ENCODE measurements around the gene METTL22.

METTL22 gene

DNA sequence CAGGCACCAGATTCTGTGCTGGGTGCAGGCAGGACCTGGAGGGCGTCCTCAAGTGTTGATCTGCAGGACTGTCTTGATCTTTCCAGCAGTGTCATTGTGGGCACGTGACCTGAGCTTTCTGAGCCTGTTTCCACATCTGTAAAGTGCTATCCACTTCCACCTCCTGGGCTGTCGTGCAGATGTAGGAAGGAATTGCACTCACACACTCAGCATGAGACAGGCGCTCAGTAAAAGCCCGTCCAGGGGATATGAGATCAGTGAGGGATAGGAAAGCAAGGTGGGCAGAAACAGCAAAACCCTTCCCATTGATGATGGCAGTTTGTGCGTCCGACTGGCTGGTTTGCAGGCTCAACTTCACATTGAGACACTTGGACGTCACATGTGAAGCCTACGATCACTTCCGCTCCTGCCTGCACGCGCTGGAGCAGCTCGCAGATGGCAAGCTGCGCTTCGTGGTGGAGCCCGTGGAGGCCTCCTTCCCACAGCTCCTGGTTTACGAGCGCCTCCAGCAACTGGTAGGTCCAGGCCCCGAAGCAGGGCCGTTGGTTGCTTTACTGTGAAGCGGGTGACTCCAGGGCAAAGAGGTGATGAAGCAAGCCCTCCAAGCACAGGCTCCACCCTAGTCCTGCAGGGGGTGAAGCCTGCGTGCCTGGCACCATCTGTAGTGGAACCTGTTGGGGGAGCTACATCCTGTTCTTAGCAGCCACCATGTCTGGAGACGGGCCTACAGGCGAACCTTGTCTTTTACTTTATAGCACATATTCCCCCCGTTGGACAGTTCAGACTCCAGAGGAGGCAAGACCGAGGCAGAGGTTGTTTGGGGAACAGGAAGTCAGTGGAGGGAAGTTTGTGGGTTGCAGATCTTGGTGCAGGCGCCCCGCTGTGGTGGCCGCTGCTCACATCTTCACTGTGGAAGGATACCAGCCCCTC lies 23.0 kb downstream of the METTL22 start:
- peak overlapping the region; percentile 45 for H3K27ac ChIP-seq (ENCODE audit: poor library complexity, severe bottlenecking)

DNA sequence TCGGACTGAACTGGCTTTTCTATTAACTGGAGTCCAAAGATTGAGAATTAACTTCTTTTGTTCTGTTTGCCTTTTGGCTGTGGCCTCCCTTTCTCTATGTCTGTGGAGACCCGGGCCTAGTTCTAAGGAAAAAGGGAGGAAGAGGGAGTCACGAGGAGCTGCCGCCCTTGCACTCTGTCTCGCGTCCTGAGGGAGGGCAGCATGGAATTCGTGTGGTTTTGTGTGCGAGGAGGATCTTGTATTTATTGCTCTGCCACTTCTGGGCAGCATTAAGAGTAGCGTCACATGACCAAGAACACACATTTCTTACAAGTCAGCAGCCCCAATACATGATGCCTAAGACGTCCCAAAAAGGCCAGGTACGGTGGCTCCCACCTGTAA lies 23.6 kb downstream of the METTL22 start:
- Histone ChIP-seq H3K27ac (ENCODE audit: poor library complexity, severe bottlenecking) (peak overlapping the region; percentile 45), H3K4me1 (ENCODE audit: insufficient read depth, poor library complexity, severe bottlenecking) (peaks cover 3% of the 10 kb centered on the region), H3K36me3 (ENCODE audit: low read depth) (peaks cover 70% of the 10 kb centered on the region), H3K4me3 (ENCODE audit: severe bottlenecking) (no peak overlapping the region), H3K9me3 (ENCODE audit: severe bottlenecking) (no peaks in the 10 kb centered on the region), H3K27me3 (ENCODE audit: insufficient read depth, poor library complexity, severe bottlenecking) (no peaks in the 10 kb centered on the region)
- DNase-seq (ENCODE audit: low spot score) (no peak), ATAC-seq (ENCODE audit: low read depth) (no peak)
- TF ChIP-seq, protein P1, sequence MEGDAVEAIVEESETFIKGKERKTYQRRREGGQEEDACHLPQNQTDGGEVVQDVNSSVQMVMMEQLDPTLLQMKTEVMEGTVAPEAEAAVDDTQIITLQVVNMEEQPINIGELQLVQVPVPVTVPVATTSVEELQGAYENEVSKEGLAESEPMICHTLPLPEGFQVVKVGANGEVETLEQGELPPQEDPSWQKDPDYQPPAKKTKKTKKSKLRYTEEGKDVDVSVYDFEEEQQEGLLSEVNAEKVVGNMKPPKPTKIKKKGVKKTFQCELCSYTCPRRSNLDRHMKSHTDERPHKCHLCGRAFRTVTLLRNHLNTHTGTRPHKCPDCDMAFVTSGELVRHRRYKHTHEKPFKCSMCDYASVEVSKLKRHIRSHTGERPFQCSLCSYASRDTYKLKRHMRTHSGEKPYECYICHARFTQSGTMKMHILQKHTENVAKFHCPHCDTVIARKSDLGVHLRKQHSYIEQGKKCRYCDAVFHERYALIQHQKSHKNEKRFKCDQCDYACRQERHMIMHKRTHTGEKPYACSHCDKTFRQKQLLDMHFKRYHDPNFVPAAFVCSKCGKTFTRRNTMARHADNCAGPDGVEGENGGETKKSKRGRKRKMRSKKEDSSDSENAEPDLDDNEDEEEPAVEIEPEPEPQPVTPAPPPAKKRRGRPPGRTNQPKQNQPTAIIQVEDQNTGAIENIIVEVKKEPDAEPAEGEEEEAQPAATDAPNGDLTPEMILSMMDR (IDR thresholded peaks at IDR 0.05; ENCODE audit: poor library complexity, severe bottlenecking): no peak

More for the DNA sequence above, 23.0 kb downstream of the METTL22 start:
- TF ChIP-seq, protein P1 (IDR thresholded peaks at IDR 0.05; ENCODE audit: poor library complexity, severe bottlenecking): no peak
- peaks cover 77% of the 10 kb centered on the region for H3K36me3 ChIP-seq (ENCODE audit: low read depth)
- DNase-seq (ENCODE audit: low spot score) (no peak), ATAC-seq (ENCODE audit: low read depth) (no peak)
- no peaks in the 10 kb centered on the region for H3K27me3 ChIP-seq (ENCODE audit: insufficient read depth, poor library complexity, severe bottlenecking)
- peaks cover 3% of the 10 kb centered on the region for H3K4me1 ChIP-seq (ENCODE audit: insufficient read depth, poor library complexity, severe bottlenecking)
- no peak overlapping the region for H3K4me3 ChIP-seq (ENCODE audit: severe bottlenecking)
- H3K9me3 ChIP-seq (ENCODE audit: severe bottlenecking): no peaks in the 10 kb centered on the region

DNA sequence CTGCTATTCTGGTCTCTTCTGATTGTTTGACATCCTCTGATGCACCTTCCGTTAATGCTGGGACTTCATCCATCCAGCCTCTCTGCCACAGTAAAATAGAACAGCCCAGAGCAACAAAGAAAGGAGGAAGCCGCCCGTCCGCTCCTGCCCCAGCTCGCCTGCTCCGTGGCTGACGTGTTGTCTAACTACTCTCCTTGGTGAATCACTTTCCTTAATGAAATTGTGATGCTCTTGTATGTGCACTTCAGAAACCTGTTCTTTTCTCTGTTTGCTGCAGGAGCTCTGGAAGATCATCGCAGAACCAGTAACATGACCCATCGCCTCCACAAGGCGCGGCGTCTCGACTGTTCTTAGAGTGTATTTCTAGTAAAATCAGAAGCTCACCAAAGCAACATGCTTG lies 24.3 kb downstream of the METTL22 start:
- Histone ChIP-seq H3K36me3 (ENCODE audit: low read depth) (peaks cover 69% of the 10 kb centered on the region), H3K4me1 (ENCODE audit: insufficient read depth, poor library complexity, severe bottlenecking) (peaks cover 3% of the 10 kb centered on the region), H3K27me3 (ENCODE audit: insufficient read depth, poor library complexity, severe bottlenecking) (no peaks in the 10 kb centered on the region), H3K9me3 (ENCODE audit: severe bottlenecking) (no peaks in the 10 kb centered on the region), H3K27ac (ENCODE audit: poor library complexity, severe bottlenecking) (peak overlapping the region; percentile 45), H3K4me3 (ENCODE audit: severe bottlenecking) (no peak overlapping the region)
- ATAC-seq (ENCODE audit: low read depth): peak; percentile 88
- TF ChIP-seq, protein P1 (IDR thresholded peaks at IDR 0.05; ENCODE audit: poor library complexity, severe bottlenecking): no peak
- peak; percentile 77 for DNase-seq (ENCODE audit: low spot score)

DNA sequence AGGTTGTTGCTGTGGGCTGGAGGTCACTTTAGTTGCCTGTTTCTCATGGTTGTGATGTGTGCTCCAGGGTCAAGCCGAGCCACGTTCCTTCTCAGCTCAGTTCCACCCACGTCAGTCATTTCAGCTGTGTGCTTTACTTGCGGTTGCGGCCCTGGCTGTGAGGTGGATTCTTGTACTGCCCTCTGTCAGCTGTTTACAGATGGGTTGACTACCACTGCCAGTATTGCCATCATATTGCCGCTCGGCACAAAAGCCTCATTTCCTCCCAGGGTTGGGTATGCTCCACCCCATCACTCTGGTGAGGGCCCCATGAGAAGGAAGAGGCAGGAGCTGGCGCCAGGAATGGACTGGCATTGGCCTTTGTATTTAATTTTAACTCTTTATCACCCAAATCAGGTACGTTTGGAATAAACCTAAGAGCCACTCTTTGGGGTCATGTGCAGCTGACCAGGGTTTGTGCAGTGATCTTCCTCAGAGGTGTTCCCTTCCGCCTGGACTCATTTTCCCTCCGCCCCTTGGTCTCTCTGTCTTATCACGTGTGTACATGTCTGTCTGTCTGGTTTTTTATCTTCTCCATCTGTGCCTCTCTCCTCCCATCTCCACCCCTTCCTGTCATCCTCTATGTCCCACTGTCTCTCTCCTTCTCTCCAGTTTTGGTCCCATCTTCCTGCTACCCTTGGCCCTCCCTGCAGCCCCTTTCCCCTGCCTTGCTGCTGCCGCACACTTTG lies 25.0 kb downstream of the METTL22 start:
- TF ChIP-seq, protein P1 (IDR thresholded peaks at IDR 0.05; ENCODE audit: poor library complexity, severe bottlenecking): no peak
- H3K4me1 ChIP-seq (ENCODE audit: insufficient read depth, poor library complexity, severe bottlenecking): peaks cover 3% of the 10 kb centered on the region
- ATAC-seq (ENCODE audit: low read depth) (no peak), DNase-seq (ENCODE audit: low spot score) (no peak)
- no peaks in the 10 kb centered on the region for H3K9me3 ChIP-seq (ENCODE audit: severe bottlenecking)
- no peaks in the 10 kb centered on the region for H3K27me3 ChIP-seq (ENCODE audit: insufficient read depth, poor library complexity, severe bottlenecking)
- H3K27ac ChIP-seq (ENCODE audit: poor library complexity, severe bottlenecking): peak overlapping the region; percentile 45
- H3K4me3 ChIP-seq (ENCODE audit: severe bottlenecking): no peak overlapping the region
- H3K36me3 ChIP-seq (ENCODE audit: low read depth): peaks cover 65% of the 10 kb centered on the region
